ENCODE results near the gene C1QBP.
"Not testable (repeated sequence)": the region's sequence is repeated elsewhere in the genome, so short reads cannot be mapped to it uniquely, and the experiment has no call there.

The C1QBP gene

GRCh38 chr17:5435781-5436315, 3.1 kb downstream of the C1QBP start:
- peak in 1 of 10 donors; percentile 33 for DNase-seq
- intact Hi-C loops (cut with DNase I): loop anchor here (5.0 kb wide), 1 partner anchor 1216 kb away; the partner anchor contains the start of genes C17orf100 and MED31

- intact Hi-C loops (cut with DNase I): loop anchor here (5.0 kb wide), 1 partner anchor 1217 kb away; the partner anchor contains the start of genes C17orf100 and MED31
- peak in 1 of 10 donors; percentile 65 for DNase-seq
Measured at GRCh38 chr17:5434984-5435383, 4.0 kb downstream of the C1QBP start.

GRCh38 chr17:5431949-5432556, 6.9 kb downstream of the C1QBP start:
- no peak for DNase-seq
- intact Hi-C loops (cut with DNase I): no loop called here

- intact Hi-C loops (cut with DNase I); DNase-seq: not testable (repeated sequence)
Measured at GRCh38 chr17:5431234-5431633, 7.7 kb downstream of the C1QBP start.

GRCh38 chr17:5430413-5430999, 8.4 kb downstream of the C1QBP start:
- intact Hi-C loops (cut with DNase I): no loop called here
- DNase-seq: no peak

- DNase-seq: no peak
- intact Hi-C loops (cut with DNase I): no loop called here
Measured at GRCh38 chr17:5429191-5429887, 9.6 kb downstream of the C1QBP start.

GRCh38 chr17:5425826-5426225, 13.1 kb downstream of the C1QBP start:
- intact Hi-C loops (cut with DNase I): no loop called here
- DNase-seq: no peak

- no peak for DNase-seq
- intact Hi-C loops (cut with DNase I): no loop called here
Measured at GRCh38 chr17:5424909-5425308, 14.0 kb downstream of the C1QBP start.

GRCh38 chr17:5422505-5422904, 16.4 kb downstream of the C1QBP start:
- intact Hi-C loops (cut with DNase I): no loop called here
- DNase-seq: no peak

GRCh38 chr17:5419959-5420653, 18.8 kb downstream of the C1QBP start, which contains the start of gene RPAIN:
TSS of gene RPAIN (plus strand) at chr17:5420182. CDS start at chr17:5420211, 29 bp downstream.
- intact Hi-C loops (cut with DNase I): loop anchor here (1.0 to 2.0 kb wide), 3 partner anchors 19 to 66 kb away; partner anchors contain the start of genes C1QBP, DERL2, DHX33 and MIS12
- DNase-seq: peak; percentile 83 to 98 (median 92)

- DNase-seq: peak; percentile 94 to 100 (median 98)
- intact Hi-C loops (cut with DNase I): loop anchor here (1.0 to 2.0 kb wide), 2 partner anchors 49 to 67 kb away; partner anchors contain the start of genes DERL2, DHX33 and MIS12
Measured at GRCh38 chr17:5419356-5419958, 19.5 kb downstream of the C1QBP start, which contains the start of gene NUP88. TSS of gene NUP88 (minus strand) at chr17:5419662. CDS start at chr17:5419650, 12 bp downstream.

- peak in 2 of 10 donors; percentile 17 to 30 for DNase-seq
- intact Hi-C loops (cut with DNase I): loop anchor here (1.0 to 2.0 kb wide), 2 partner anchors 50 to 67 kb away; partner anchors contain the start of genes DERL2, DHX33 and MIS12
Measured at GRCh38 chr17:5418858-5419355, 20.0 kb downstream of the C1QBP start.

- no peak for DNase-seq
- intact Hi-C loops (cut with DNase I): no loop called here
Measured at GRCh38 chr17:5416901-5417300, 22.1 kb downstream of the C1QBP start.

- DNase-seq: no peak
- intact Hi-C loops (cut with DNase I): no loop called here
Measured at GRCh38 chr17:5413682-5414081, 25.3 kb downstream of the C1QBP start.

GRCh38 chr17:5410594-5411272, 28.2 kb downstream of the C1QBP start:
- DNase-seq: no peak
- intact Hi-C loops (cut with DNase I): no loop called here

GRCh38 chr17:5408186-5408585, 30.8 kb downstream of the C1QBP start:
- DNase-seq: no peak
- intact Hi-C loops (cut with DNase I): no loop called here

GRCh38 chr17:5405400-5405799, 33.6 kb downstream of the C1QBP start:
- intact Hi-C loops (cut with DNase I): no loop called here
- DNase-seq: no peak

GRCh38 chr17:5399767-5400166, 39.2 kb downstream of the C1QBP start:
- intact Hi-C loops (cut with DNase I): no loop called here
- DNase-seq: no peak

GRCh38 chr17:5396612-5397011, 42.3 kb downstream of the C1QBP start:
- intact Hi-C loops (cut with DNase I): no loop called here

More at GRCh38 chr17:5396612-5397011, 42.3 kb downstream of the C1QBP start:
- DNase-seq: no peak

All from posterior cingulate gyrus (tissue), 11 donors.